GM12874 (cell line): ENCODE results near the gene CD109.

Experiments
- TF ChIP-seq, protein P1 (sequence below): IDR thresholded peaks from 2 replicates; pipeline ENCODE4 v1.5.1; 2011; ENCODE audit warnings: low read depth, mild to moderate bottlenecking, control low read depth, low read length, moderate library complexity; ENCODE audit not compliant: insufficient read depth

CD109 gene

DNA sequence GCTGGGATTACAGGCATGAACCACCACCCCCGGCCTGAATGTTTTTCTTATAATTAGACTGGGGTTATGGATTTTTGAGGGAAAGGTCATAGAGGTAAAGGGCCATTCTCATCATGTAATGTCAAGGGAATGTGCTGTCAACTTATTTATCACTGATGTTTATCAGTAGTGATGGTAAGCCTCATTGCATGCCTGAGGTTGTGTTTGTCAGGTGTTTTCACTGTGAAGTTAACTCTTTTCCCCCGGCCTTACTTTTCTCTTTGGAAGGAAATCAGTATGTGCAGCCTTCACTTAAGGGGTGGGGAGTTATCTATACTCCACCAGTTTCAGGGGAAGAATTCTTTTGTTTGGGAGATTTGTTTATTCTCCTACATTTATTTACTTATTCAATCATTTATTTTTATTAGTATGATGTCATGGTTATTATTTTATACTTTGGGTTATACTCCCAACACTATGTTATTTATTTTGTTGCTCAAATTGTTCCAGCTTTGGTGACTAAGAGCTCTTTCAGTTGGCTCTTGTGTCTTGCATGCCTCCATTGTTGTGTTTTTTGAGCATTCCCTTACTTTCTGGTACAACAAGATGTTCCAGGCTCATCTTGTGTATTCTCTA, 39.4 kb upstream of the CD109 start:
- TF ChIP-seq, protein P1, sequence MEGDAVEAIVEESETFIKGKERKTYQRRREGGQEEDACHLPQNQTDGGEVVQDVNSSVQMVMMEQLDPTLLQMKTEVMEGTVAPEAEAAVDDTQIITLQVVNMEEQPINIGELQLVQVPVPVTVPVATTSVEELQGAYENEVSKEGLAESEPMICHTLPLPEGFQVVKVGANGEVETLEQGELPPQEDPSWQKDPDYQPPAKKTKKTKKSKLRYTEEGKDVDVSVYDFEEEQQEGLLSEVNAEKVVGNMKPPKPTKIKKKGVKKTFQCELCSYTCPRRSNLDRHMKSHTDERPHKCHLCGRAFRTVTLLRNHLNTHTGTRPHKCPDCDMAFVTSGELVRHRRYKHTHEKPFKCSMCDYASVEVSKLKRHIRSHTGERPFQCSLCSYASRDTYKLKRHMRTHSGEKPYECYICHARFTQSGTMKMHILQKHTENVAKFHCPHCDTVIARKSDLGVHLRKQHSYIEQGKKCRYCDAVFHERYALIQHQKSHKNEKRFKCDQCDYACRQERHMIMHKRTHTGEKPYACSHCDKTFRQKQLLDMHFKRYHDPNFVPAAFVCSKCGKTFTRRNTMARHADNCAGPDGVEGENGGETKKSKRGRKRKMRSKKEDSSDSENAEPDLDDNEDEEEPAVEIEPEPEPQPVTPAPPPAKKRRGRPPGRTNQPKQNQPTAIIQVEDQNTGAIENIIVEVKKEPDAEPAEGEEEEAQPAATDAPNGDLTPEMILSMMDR = no peak

DNA sequence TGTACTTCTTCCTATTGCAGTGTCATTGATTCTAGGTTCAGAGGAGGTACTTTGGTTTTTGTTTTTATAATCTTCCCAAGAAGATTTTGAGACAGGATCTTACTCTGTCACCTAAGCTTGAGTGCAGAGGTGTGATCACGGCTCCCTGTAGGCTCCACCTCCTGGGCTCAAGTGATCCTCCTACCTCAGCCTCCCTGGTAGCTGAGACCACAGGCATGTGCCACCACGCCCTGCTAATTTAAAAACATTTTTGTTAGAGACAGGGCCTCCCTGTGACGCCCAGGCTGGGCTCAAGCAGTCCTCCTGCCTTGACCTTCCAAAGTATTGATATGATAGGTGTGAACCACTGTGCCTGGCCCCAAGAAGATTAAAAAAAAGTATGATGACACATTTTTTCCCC, 38.8 kb upstream of the CD109 start:
- TF ChIP-seq, protein P1 = no peak

DNA sequence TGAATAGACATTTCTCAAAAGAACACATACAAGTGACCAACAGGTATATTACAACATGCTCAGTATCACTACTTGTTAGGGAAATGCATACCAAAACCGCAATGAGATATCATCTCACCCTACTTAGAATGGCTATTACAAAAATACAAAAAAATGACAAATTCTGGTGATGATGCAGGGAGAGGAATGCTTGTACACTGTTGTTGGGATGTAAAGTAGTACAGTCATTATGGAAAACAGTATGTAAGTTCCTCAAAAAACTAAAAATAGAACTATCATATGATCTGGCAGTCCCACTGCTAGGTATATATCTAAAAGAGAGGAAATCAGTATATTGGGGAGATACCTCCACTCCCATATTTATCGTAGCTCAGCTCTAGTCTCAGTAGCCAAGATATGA, 31.3 kb upstream of the CD109 start:
- TF ChIP-seq, protein P1 = no peak

DNA sequence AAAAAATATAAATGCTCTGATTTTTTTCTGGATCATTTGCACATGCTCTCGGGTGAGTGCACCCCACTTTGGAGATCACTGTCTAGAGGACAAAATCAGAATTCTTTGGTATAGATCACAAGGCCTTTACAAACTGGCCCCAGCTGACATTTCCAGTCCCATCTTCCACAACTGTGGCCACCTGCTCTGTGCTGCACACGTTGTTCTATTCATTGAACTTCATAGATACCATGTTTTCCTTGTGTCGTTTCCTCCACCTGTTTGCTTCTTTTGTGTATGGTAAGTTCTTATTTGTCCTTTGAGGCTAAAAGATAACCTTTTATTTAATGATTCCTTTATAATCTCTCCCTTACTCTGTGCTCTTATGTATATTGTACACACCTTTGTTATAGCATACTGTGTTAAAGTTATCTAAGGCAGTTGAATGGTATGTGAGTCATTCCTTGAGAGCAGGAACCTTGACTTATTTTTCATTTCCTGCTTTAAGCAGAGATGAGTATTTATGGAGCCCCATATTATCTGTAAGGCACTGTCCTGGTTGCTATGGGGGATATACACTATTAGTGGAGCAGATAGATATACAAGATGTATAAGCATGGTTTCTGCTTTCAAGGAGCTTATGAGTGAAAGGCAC, 30.2 kb upstream of the CD109 start:
- TF ChIP-seq, protein P1 = no peak

DNA sequence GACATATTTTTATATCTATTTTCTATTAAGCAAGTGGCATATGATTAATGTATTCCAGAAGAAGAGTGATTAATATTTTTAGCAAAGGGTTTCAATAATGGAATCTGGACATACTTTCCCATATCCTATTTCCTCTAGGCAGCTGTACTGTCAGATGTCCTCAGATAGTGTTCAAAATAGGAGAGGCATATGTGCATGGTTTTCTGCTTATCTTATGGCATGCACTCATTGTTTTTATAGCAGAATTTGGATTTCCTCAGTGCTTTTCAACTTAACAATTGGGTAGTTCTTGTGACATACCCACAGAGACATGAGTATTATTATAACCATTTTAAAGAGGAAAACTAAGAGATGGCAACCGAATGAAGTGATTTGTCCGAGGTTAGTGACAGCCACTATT, 29.6 kb upstream of the CD109 start:
- TF ChIP-seq, protein P1 = no peak

DNA sequence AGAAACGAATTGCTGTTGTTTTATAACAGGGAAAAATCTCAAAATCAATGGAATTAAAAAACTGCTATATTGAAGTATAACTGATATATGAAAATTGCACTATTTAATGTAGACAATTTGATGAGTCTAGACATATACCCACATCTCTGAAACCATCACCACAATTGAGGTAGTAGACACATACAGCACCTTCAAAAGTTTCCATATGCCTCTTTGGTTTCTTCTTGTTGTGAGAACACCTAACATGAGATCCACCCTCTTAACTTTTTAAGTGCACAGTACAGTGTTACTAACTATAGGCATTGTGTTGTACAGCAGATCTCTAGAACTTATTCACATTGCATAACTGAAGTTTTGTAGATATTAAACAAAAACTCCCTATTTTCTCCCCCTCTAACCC, 28.2 kb upstream of the CD109 start:
- TF ChIP-seq, protein P1 = no peak

DNA sequence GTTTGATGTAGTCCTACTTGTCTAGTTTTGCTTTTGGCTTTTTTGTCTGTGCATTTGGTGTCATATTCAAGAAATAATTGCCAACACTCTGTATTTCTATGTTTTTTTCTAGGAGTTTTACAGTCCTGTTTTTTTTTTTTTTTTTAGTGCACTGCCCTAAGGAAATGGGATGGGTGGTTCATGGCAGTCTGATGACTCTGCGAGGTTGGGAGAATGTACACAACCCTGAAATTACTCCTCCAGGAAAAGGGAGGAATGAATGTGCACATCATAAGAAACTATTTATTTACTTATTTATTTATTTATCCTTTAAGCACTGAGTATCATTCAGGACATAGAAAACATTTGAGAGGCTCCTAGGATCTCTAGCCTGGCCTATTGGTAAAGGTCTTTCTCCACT, 27.0 kb upstream of the CD109 start:
- TF ChIP-seq, protein P1 = no peak
